HG03135 (cell line): ENCODE data around the gene NPHP4.

ENCODE experiments used
- ATAC-seq: cut with Tn5 transposase; IDR thresholded peaks from one replicate; pipeline ENCODE4 v1.9.1; 2021; ENCODE audit warnings: mild to moderate bottlenecking, moderate library complexity; ENCODE audit not compliant: unreplicated experiment

Gene NPHP4

GRCh38 chr1:5951846-5952410 lies 40.3 kb downstream of the NPHP4 start:
- no peak for ATAC-seq

DNA sequence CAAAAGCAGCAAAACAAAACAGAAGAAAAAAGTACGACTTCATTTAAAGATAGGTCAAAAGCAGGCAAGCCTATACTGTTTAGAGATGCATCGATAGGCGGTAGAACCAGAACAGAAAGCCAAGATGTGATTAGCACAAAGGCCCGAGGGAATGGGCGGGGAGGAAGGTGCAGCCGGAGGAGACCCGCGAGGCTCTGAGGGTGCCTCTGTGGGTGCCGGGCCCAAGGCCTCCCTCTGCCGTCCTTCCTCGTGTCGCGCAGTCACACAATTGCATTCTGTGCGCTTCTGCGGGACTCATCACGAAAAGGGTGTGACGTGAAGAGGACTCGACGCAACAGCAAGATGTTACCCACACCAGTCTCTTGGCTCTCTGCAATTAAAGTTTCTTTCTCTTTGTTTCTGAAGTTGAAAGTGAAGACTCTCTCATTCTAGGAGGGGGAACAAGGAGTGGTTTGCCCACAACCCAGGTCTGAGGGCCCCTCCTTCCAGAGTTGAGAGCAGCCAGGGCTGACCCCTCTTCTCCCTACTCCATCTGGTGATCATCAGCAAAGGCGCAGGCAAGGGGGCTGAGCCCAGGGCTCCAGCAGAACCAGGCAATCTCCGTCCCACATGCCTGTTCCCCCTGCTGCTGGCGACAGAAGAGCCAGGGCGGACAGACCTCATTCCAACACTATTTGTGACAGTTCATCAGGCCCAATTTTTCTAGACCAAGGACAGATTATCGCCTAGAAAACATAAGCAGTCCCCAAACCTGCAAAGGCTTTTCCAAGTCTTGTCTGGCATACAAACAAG lies 41.0 kb downstream of the NPHP4 start:
- ATAC-seq = no peak

GRCh38 chr1:5950201-5950895 lies 41.9 kb downstream of the NPHP4 start:
- no peak for ATAC-seq

DNA sequence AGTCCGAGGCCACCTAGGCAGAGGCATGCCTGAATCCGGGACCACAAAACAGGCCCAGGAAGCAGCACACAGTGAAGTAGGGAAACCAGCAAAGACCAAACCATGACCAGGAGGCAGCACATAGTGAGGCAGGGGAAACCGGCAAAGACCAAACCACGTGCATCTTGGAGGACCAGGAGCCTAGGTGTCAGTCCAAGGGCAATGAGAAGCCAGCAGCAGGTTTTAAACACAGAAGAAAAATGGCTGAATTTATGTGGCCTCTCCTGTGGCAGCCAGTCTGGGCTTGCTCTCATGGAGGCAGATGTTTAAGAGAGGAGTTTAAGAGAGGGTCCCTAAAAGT lies 42.5 kb downstream of the NPHP4 start:
- ATAC-seq = no peak

- ATAC-seq = no peak
These were observed 43.0 kb downstream of the NPHP4 start for GRCh38 chr1:5949085-5949760.

GRCh38 chr1:5948681-5949005 lies 43.6 kb downstream of the NPHP4 start:
- no peak for ATAC-seq

DNA sequence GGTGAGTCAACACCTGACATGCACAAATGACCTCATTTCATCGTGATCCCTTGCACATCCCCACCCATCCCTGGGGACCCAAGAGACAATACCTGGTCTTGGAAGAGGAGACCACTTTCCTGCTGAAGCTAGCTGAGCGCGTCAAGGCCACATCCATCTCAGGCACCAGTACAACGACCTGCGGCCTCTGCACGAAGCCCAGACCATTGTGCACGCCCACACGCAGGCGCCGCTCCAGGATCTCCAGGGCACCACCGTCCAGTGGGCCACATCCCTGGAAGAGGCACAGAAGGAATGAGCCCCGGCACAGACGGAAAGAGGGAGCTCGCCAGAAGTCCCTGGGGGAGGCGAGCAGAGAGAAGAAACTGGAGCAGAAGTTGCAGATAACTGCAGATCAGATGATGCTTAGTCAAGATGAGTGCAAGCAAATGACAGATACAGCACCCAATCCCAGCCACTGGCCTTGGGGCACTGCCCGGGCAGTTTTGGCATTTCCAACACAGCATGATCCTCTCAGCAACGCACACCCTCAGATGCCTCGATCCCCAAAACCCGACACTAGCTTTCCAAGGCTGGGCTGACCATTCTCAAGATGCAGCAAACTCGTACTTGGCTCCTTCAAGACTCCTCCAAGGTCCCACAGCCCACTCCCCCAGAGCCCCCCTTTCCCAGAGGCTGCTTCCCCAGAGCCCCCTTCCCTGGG lies 44.1 kb downstream of the NPHP4 start:
- ATAC-seq = no peak

DNA sequence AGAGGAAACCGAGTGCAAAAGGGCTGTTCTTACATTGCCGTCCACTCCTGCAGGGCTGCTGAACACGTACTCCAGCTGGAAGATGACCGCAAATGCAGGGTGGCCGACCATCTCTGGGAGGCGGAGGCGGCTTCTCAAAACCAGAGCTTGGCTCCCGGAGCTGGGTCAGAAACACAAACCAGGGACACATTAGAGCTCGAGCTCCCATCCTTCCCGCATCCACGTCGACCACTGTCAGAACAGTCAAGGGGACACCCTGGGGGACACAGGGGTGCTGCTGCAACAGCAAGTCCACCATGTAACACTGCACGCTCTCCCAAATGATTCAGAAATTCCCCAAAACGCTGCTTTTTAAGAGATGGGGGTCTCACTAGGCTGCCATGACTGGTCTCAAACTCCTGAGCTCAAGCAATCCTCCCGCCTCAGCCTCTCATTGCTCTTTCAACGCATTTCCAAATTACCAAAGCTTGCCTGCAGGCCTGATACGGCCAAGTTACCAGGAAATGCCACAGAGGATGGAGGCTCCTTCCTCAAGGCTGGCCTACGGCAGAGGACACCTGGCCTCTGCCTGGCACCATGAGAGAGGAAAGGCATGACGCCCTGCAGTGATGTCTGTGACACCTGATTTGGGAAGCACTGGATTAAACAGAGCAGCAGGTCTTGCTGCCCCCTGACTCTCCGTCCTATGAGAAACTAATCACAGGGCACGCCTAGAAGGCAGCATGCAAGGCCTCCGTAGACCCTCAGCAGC lies 45.0 kb downstream of the NPHP4 start:
- ATAC-seq = no peak

GRCh38 chr1:5945445-5945844 lies 46.8 kb downstream of the NPHP4 start:
- ATAC-seq = no peak

GRCh38 chr1:5944843-5945167 lies 47.4 kb downstream of the NPHP4 start:
- ATAC-seq = no peak

- no peak for ATAC-seq
These were observed 47.9 kb downstream of the NPHP4 start for GRCh38 chr1:5944154-5944842.

GRCh38 chr1:5943343-5944124 lies 48.7 kb downstream of the NPHP4 start:
- no peak for ATAC-seq

- ATAC-seq = no peak
These were observed 50.6 kb downstream of the NPHP4 start for GRCh38 chr1:5941671-5942070.

DNA sequence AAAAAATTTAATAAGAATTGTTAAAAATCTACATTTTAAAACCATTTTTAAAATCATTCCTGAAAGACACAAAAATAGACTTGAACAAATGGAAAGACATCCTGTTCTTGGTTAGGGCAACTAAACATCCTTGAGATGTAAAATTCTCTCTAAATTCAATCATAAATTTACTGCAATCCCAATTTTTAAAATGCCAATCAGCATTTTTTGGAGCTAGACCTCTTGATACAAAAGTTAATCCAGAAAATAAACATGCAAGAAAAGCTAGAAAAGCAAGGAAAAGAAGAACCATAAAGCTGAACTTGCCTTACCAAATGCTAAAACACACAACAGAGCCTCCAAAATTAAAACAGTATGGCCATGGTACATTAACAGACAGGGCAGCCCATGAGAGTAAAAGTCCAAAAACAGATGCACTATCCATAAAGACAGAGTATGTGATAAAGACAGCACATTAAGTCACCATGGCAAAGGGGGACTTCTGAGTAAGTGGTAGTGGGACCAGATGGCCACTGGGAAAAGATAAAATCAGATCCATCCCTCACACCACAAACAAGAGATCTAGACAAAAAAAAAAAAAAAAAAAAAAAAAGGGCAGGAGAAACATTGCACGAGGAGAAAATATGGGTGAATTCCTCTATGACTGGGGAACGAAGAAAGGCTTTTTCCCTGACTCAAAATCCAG lies 51.4 kb downstream of the NPHP4 start:
- ATAC-seq = no peak

DNA sequence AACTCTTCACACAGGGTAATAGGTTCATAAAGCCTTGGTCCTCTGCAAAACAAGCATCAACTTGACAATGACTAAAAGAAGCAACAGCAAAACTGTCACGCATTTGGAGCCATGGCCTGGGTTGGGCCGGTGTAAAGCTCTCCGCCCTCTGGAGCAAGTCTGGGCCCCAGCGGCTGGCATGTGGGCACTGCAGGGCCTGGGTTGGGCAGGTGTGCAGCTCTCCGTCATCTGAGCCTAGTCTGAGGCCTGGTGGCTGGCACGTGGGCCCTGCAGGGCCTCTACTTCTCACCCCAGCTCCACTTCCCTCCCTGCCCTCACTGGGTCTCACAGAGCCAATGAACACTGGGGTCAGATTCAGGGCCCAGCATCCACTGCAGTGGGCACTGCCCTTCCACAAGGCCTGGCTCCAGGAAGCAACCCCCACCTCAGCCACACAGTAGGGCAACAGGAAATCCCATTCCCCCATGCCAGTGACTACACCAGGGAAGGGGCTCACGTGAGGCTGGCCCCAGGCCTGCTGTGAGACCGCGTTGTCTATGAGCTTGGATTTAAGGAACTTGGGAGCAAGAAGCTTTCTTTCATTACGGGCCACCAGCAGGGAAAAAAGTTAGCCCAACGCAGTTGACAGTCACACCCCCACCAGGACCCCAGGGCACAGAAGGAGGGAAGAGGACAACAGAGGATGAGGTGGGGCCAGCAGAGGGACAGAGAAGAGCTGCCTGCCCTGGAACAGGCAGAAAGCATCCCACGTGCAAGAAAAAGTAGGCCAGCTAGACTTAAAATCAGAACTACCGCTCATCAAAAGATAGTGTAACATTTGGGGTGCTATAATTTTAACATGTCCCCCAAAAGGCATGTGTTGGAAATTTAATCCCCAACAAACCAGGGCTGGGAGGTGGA lies 52.7 kb downstream of the NPHP4 start:
- no peak for ATAC-seq

DNA sequence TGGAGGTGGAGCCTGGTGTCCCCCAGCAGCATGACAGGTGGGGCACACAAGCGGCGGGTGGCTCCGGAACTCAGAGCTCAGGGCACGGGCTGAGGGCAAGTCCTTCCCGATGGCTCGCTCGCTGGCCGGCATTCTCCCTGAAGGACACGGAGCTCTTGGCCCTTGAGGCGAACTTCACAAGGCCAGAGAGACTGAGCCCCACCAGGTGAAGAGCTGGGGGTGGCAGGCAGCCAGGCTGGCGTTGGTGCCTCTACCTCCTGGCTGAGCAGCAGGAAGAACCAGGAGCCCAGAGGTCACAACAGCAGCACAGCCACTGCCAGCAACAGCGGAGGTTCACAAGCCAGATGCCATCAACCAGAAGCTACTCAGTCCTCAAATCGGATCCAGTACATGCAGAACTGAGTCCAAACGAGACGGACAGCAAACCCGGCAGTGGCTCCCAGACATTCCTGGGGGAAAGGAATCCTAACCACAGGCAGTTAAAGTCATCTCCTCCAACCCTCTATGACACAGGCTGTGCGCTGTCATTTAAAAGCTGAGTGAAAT lies 54.1 kb downstream of the NPHP4 start:
- ATAC-seq = no peak

GRCh38 chr1:5937373-5937857 lies 54.8 kb downstream of the NPHP4 start:
- no peak for ATAC-seq
